NCI-H524 (cell line): Measurements from ENCODE around the gene CACUL1.
"Not testable (repeated sequence)": the region's sequence is repeated elsewhere in the genome, so short reads cannot be mapped to it uniquely, and the experiment has no call there.

ENCODE experiments used
- DNase-seq, 2 experiments: peaks; one replicate each; lab custom pipeline; 2025; lab: John Stamatoyannopoulos, UW

The CACUL1 gene

GRCh38 chr10:118687472-118687871 lies 67.3 kb downstream of the CACUL1 start:
- no peak for DNase-seq

GRCh38 chr10:118682533-118682932 lies 72.2 kb downstream of the CACUL1 start:
- DNase-seq, result no peak

GRCh38 chr10:118680197-118680596 lies 74.6 kb downstream of the CACUL1 start:
- DNase-seq, result no peak

GRCh38 chr10:118674226-118674919 lies 80.4 kb downstream of the CACUL1 start:
- no peak for DNase-seq

- no peak for DNase-seq
These were observed 81.7 kb downstream of the CACUL1 start for GRCh38 chr10:118672766-118673715.

- DNase-seq, result no peak
These were observed 82.6 kb downstream of the CACUL1 start for GRCh38 chr10:118672153-118672552.

GRCh38 chr10:118671221-118671620 lies 83.5 kb downstream of the CACUL1 start:
- not testable (repeated sequence) for DNase-seq

GRCh38 chr10:118670472-118671124 lies 84.2 kb downstream of the CACUL1 start:
- no peak for DNase-seq

GRCh38 chr10:118669835-118670234 lies 84.9 kb downstream of the CACUL1 start:
- no peak for DNase-seq

- DNase-seq, result peak; percentile 9 to 17
These were observed 85.6 kb downstream of the CACUL1 start for GRCh38 chr10:118669020-118669791.

- no peak for DNase-seq
These were observed 86.4 kb downstream of the CACUL1 start for GRCh38 chr10:118668228-118668952.

- DNase-seq, result no peak
These were observed 87.0 kb downstream of the CACUL1 start for GRCh38 chr10:118667732-118668131.

GRCh38 chr10:118666350-118666749 lies 88.4 kb downstream of the CACUL1 start:
- no peak for DNase-seq

GRCh38 chr10:118664321-118664720 lies 90.4 kb downstream of the CACUL1 start:
- no peak for DNase-seq

- DNase-seq, result no peak
These were observed 91.6 kb downstream of the CACUL1 start for GRCh38 chr10:118663176-118663575.

- DNase-seq, result no peak
These were observed 92.3 kb downstream of the CACUL1 start for GRCh38 chr10:118662228-118663035.

- DNase-seq, result no peak
These were observed 96.0 kb downstream of the CACUL1 start for GRCh38 chr10:118658762-118659161.

GRCh38 chr10:118658168-118658567 lies 96.6 kb downstream of the CACUL1 start:
- not testable (repeated sequence) for DNase-seq

- DNase-seq, result not testable (repeated sequence)
These were observed 109.5 kb downstream of the CACUL1 start for GRCh38 chr10:118645294-118645693.

GRCh38 chr10:118642228-118642627 lies 112.5 kb downstream of the CACUL1 start:
- no peak for DNase-seq
